ENCODE measurements around the gene CBX2.

GRCh38 chr17:79747508-79748294, 30.2 kb upstream of the CBX2 start:
- no peak for TF ChIP-seq CTCF (IDR thresholded peaks at IDR 0.05; ENCODE audit: insufficient read depth, low read length)
- no peak for TF ChIP-seq GABPA (IDR thresholded peaks at IDR 0.05; ENCODE audit: low read depth)

All from HL-60 (cell line).